ENCODE results near the gene TRIO.

TRIO gene

GRCh38 chr5:14343376-14343775, 200.2 kb downstream of the TRIO start:
- in situ Hi-C loops (cut with MboI; ENCODE audit: low sequenced_read_pairs): no loop called here

GRCh38 chr5:14347522-14347921, 204.4 kb downstream of the TRIO start:
- in situ Hi-C loops (cut with MboI; ENCODE audit: low sequenced_read_pairs): no loop called here

DNA sequence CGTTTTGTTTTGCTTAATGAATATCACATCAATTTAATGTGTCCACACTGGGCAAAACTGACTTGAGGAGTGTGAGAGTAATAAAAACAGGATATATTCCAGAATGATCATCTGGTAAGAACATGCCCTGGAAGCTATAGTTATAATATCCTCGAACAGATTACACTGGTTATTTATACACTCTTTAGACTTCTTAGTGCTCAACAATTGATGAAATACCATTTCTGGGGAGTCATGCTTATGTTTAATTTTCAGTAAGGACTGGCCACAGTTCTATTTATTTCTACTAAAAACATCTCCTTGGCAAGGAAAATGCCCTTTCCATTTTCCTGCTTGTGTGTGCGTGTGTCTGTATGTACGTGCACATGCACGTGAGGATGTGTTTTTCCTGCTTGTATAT, 205.0 kb downstream of the TRIO start:
- in situ Hi-C loops (cut with MboI; ENCODE audit: low sequenced_read_pairs): no loop called here

GRCh38 chr5:14349029-14349428, 205.9 kb downstream of the TRIO start:
- in situ Hi-C loops (cut with MboI; ENCODE audit: low sequenced_read_pairs): no loop called here

DNA sequence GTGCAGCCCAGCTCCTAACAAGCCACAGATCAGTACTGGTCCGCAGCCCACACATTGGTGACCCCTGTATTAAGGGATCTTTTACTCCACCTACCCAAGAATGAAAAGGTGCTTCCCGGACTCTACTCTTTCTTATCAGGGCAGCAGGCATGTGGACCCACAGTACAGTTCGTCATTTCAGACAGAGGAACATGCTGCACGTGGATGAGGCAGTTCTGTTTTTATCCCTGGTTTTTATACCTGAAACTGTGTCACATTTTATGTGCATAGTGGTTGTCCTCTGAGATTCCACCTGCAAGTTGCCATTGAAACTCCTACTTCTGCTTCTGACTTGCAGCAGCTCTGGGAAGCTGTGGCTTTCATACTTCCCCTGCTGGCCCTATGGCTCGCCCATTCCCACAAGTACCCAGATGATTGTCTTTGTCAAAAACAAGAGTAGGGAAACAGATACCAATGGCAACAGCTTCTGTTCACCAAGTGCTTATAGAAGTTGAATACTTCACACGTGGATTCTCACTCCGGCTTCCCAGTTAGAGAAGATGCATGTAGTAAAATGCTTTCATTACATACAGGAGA, 208.0 kb downstream of the TRIO start:
- in situ Hi-C loops (cut with MboI; ENCODE audit: low sequenced_read_pairs): no loop called here

DNA sequence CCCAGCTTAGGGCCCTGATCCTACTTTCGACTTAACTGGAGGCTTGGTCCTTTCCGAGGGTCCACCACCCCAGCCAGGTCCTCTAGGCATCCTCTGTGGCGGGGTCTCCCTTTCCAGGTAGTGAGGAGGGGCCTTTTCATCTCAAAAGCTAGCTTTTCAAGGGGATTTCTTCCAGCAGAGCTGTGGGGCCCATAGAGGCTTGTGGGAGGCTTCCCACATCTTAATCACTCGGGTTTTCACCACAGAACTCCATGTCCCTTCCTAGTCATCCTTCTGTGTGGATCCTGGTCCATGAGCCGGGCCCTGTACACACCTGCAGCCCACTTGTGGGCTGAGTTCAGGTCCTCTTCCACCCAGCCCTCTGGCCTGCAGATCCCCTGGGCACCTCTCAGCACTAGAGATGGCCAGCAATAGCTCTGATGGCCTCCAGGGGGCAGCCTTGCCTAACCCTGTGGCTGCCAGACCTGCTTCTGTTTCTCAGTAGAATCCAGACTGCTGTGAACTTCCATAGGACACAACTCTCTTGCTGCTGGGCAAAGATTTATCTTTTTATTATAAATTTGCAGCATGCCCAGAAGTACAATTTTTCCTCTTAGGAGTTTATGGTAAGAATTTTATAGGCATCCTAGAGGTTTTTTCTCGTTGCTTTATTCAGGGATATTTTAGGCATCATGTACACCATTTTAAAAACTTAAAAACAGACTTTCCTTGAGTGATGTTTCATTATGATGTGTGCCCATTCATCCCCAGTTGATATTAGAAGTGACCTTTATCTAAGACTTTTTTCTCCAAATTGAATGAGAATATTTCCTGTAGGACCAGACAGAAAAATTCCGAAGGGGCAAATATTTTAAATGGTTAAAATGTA, 208.9 kb downstream of the TRIO start:
- in situ Hi-C loops (cut with MboI; ENCODE audit: low sequenced_read_pairs): no loop called here

GRCh38 chr5:14353726-14354474, 210.8 kb downstream of the TRIO start:
- in situ Hi-C loops (cut with MboI; ENCODE audit: low sequenced_read_pairs): no loop called here

DNA sequence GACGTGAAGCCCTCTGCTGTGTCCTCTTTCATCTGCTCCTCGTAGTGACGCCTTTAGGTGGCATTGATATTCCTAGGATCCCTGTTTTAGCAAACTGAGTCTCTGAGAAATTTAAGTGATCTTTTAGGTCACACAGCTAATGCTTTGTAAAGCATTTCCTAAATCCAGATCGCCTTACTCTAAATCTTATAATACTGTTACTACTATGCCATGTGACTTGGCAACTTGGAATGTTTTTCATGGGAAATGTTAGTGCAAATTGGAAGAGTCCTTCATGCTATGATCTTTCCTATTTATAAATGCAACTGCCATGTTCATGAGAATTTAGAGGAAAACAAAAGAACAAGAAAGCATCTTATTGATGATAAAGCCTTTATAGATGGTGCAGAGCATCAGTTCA, 212.2 kb downstream of the TRIO start:
- in situ Hi-C loops (cut with MboI; ENCODE audit: low sequenced_read_pairs): no loop called here

GRCh38 chr5:14356305-14356704, 213.2 kb downstream of the TRIO start:
- in situ Hi-C loops (cut with MboI; ENCODE audit: low sequenced_read_pairs): no loop called here

DNA sequence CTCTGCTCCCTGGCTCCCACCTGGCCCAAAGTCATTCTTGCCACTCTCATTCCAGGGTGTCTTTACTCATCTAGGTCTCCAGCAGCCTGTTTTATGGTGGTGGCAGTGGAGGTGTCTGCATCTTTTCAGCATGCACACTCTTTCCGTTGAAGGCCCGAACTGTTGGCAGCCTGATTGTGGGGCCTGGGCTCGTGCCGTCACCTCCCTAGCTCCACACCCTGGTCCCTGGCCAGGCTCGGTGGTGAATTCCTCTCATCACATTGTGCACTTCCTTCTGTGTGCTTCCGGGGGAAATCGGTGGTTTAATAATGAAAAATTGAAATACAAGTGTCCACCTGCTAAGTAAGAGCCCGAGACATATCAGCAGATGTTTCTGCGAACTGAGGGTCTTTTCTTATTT, 214.3 kb downstream of the TRIO start:
- in situ Hi-C loops (cut with MboI; ENCODE audit: low sequenced_read_pairs): no loop called here

GRCh38 chr5:14357851-14358250, 214.7 kb downstream of the TRIO start:
- in situ Hi-C loops (cut with MboI; ENCODE audit: low sequenced_read_pairs): no loop called here

DNA sequence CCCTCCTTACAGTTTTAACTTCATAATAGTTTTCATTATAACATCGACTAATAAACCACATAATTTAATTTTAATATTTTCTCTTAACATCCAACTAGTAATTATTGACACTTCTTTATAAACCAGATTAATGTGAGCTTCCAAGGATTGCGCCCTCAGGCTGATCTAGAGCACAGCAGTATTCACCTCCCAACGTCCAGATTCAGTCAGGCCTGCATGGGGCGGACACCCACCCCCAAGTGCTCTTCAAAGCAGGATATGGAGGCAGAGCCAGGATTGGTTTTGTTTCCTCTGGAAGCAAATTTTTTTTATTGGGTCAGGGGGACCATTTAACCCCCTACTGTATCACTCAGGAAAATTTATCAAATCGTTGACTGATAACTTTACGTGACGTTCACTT, 215.4 kb downstream of the TRIO start:
- in situ Hi-C loops (cut with MboI; ENCODE audit: low sequenced_read_pairs): no loop called here

GRCh38 chr5:14359069-14360043, 216.2 kb downstream of the TRIO start:
- in situ Hi-C loops (cut with MboI; ENCODE audit: low sequenced_read_pairs): no loop called here

- in situ Hi-C loops (cut with MboI; ENCODE audit: low sequenced_read_pairs): no loop called here
These were observed 219.3 kb downstream of the TRIO start for GRCh38 chr5:14362491-14362890.

GRCh38 chr5:14364096-14364495, 221.0 kb downstream of the TRIO start:
- in situ Hi-C loops (cut with MboI; ENCODE audit: low sequenced_read_pairs): no loop called here

DNA sequence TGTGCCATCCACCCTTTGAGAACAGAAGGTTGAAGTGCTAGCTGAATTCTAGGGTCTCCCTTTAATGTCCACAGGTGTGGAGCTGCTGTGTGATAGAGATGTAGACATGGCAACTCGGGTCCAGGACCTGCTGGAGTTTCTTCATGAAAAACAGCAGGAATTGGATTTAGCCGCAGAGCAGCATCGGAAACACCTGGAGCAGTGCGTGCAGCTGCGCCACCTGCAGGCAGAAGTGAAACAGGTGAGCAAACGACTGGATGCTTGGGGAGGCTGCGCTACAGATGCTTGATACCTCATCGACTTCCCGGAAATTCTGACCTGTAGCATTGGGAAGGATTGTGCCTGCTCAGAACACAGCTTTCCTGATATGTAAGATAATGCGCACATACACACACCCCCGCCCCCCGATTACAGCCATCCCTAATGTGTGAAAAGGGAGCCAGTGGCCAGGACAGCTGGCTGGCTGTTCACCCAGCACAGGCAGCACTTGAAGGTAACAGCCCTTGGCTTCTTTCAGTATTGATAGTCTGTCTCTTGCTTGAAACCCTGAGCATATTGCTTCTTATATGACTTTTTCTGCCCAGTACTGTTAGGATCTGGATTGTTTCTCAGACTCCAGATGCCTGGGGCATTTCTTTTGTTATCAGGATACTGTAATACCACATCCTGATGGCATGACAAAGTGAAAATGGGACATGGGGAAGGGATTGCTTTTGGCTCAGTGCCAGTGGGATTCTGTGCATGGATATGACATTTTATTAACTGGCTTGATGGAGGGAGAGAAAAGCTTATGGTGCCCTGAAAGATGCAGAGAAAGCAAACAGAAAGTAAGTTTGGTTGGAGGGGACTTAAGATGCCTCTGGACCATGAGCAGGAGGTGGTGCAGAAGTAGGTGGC, 221.7 kb downstream of the TRIO start:
- in situ Hi-C loops (cut with MboI; ENCODE audit: low sequenced_read_pairs): no loop called here

- in situ Hi-C loops (cut with MboI; ENCODE audit: low sequenced_read_pairs): no loop called here
These were observed 222.8 kb downstream of the TRIO start for GRCh38 chr5:14365831-14366430.

GRCh38 chr5:14366763-14367162, 223.6 kb downstream of the TRIO start:
- in situ Hi-C loops (cut with MboI; ENCODE audit: low sequenced_read_pairs): no loop called here

GRCh38 chr5:14367364-14367763, 224.2 kb downstream of the TRIO start:
- in situ Hi-C loops (cut with MboI; ENCODE audit: low sequenced_read_pairs): no loop called here
